ENCODE measurements around the gene MYRF.

- no peak for TF ChIP-seq CTCF (conservative IDR thresholded peaks at IDR 0.05)
- no peak for TF ChIP-seq ZFX (IDR thresholded peaks at IDR 0.05)
Observed at GRCh38 chr11:61737131-61737530, 15.3 kb upstream of the MYRF start.

Measured in C4-2B (cell line).